Neural cell (in vitro differentiated cells): ENCODE results near the gene C1orf115. TPM values are rescaled to one million over a fixed set of nuclear protein-coding genes. Genes with fewer than 3 reads are reported as not detected.

Experiments used
- H2AFZ ChIP-seq: fragments of 200-600, 300-800 bp; sonication (generic), shearing (Covaris generic); 2 replicates; pipeline ENCODE4 v1.6.0; 2014; ENCODE audit warnings: low read depth, mild to moderate bottlenecking, antibody characterized with exemption, low read length, moderate library complexity
- H3F3A ChIP-seq: fragments of 200-600 bp; shearing (Covaris generic); 2 replicates; pipeline ENCODE4 v1.6.1; 2016; ENCODE audit warnings: mild to moderate bottlenecking, moderate library complexity, mixed read lengths, antibody characterized with exemption, low read length; ENCODE audit not compliant: insufficient read depth, poor library complexity, severe bottlenecking
- H3K27ac ChIP-seq: fragments of 200-600, 300-800 bp; sonication (generic), shearing (Covaris generic); 2 replicates; pipeline ENCODE4 v1.5.1; 2014; ENCODE audit warnings: mild to moderate bottlenecking, low read length, moderate library complexity
- H3K27me3 ChIP-seq: fragments of 300-800, 200-600 bp; sonication (generic), shearing (Covaris generic); 2 replicates; pipeline ENCODE4 v1.6.0; 2014; ENCODE audit warnings: mild to moderate bottlenecking, low read depth, low read length, moderate library complexity; ENCODE audit not compliant: insufficient read depth
- H3K36me3 ChIP-seq: fragments of 300-800, 200-600 bp; sonication (generic), shearing (Covaris generic); 2 replicates; pipeline ENCODE4 v1.5.1; 2014; ENCODE audit warnings: mild to moderate bottlenecking, antibody characterized with exemption, low read length, moderate library complexity; ENCODE audit not compliant: insufficient read depth
- H3K4me2 ChIP-seq: fragments of 300-800, 200-600 bp; sonication (generic), shearing (Covaris generic); 2 replicates; pipeline ENCODE4 v1.6.0; 2014; ENCODE audit warnings: mild to moderate bottlenecking, low read length
- H3K4me3 ChIP-seq: fragments of 300-800, 200-600 bp; sonication (generic), shearing (Covaris generic); 2 replicates; pipeline ENCODE4 v1.5.1; 2014; ENCODE audit warnings: mild to moderate bottlenecking, low read length, moderate library complexity
- H3K79me2 ChIP-seq: fragments of 200-600 bp; shearing (Covaris generic); replicated peaks from 2 replicates; pipeline ENCODE4 v1.6.0; 2014; ENCODE audit warnings: mild to moderate bottlenecking, low read length, moderate library complexity; ENCODE audit not compliant: insufficient read depth
- H3K9ac ChIP-seq: fragments of 300-800, 200-600 bp; sonication (generic), shearing (Covaris generic); 2 replicates; pipeline ENCODE4 v1.6.1; 2016; ENCODE audit warnings: mild to moderate bottlenecking, low read length, mixed read lengths
- H3K9me2 ChIP-seq: fragments of 200-600 bp; shearing (Covaris generic); 2 replicates; pipeline ENCODE4 v1.6.1; 2016; ENCODE audit warnings: mild to moderate bottlenecking, low read length, mixed read lengths; ENCODE audit not compliant: insufficient read depth
- H3K9me3 ChIP-seq: fragments of 200-600, 300-800 bp; sonication (generic), shearing (Covaris generic); 2 replicates; pipeline ENCODE4 v1.6.1; 2016; ENCODE audit warnings: mild to moderate bottlenecking, mixed run types, low read length, moderate library complexity, mixed read lengths
- H4K20me1 ChIP-seq: fragments of 200-600 bp; shearing (Covaris generic); 2 replicates; pipeline ENCODE4 v1.6.1; 2016; ENCODE audit warnings: mild to moderate bottlenecking, mixed run types; ENCODE audit not compliant: insufficient read depth
- CTCF ChIP-seq: fragments of 450-650 bp; IDR thresholded peaks from 2 replicates; pipeline ENCODE4 v1.5.1; 2014; ENCODE audit warnings: antibody characterized with exemption, mild to moderate bottlenecking, moderate library complexity; ENCODE audit not compliant: poor library complexity, severe bottlenecking
- EP300 ChIP-seq: fragments of 450-650 bp; conservative IDR thresholded peaks from 2 replicates; pipeline ENCODE4 v1.6.1; 2014; ENCODE audit warnings: antibody characterized with exemption, mild to moderate bottlenecking, moderate library complexity; ENCODE audit not compliant: poor library complexity, severe bottlenecking
- EZH2 ChIP-seq: fragments of 200-600, 300-800 bp; shearing (Covaris generic), sonication (generic); IDR thresholded peaks from 2 replicates; pipeline ENCODE4 v1.6.1; 2014; ENCODE audit warnings: antibody characterized with exemption, low read length, borderline replicate concordance, mild to moderate bottlenecking; ENCODE audit not compliant: insufficient read depth, poor library complexity, severe bottlenecking
- MXI1 ChIP-seq: fragments of 450-650 bp; conservative IDR thresholded peaks from 2 replicates; pipeline ENCODE4 v1.6.1; 2014; ENCODE audit warnings: antibody characterized with exemption, mild to moderate bottlenecking; ENCODE audit not compliant: poor library complexity, severe bottlenecking
- POLR2AphosphoS5 ChIP-seq: IDR thresholded peaks from 2 replicates; pipeline ENCODE4 v1.6.1; 2012
- RAD21 ChIP-seq: fragments of 450-650 bp; conservative IDR thresholded peaks from 2 replicates; pipeline ENCODE4 v1.6.1; 2014; ENCODE audit warnings: antibody characterized with exemption, mild to moderate bottlenecking, moderate library complexity
- SMC3 ChIP-seq: fragments of 450-650 bp; conservative IDR thresholded peaks from 2 replicates; pipeline ENCODE4 v1.6.1; 2014; ENCODE audit warnings: antibody characterized with exemption, mild to moderate bottlenecking, moderate library complexity; ENCODE audit not compliant: poor library complexity
- TAF1 ChIP-seq: IDR thresholded peaks from 2 replicates; pipeline ENCODE4 v1.6.1; 2012; ENCODE audit warnings: low read depth
- polyA plus RNA-seq: library from polyadenylated mRNA; depleted of rRNA; stranded (reverse); fragments of >200 nt; gene quantifications from 2 replicates; pipeline ENCODE4 v1.2.3, GENCODE V29; 2014
- TF ChIP-seq, protein P1 (sequence below): IDR thresholded peaks from 2 replicates; pipeline ENCODE4 v1.6.1; 2012; ENCODE audit warnings: borderline replicate concordance

The C1orf115 gene
- polyA plus RNA-seq, 1 donor from 2014 or later: 0.88 TPM

DNA sequence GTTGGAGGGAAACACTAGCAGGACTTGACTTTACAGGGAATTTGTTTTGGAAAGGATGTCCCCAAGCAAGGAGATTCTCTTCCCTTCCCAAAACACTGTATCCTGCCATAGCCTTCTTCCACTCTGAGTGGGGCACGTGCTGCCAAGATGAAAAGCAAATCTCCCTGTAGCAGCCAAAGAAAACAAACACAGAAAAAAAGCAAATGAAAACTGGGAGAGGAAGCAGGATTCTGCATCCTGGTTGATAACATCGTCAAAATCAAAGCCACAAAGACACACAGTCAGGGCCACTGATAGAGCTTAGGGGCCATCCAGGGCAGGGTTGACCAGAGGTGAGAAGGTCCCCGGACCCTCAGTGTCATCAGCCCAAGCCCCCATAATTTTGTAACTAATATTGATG lies 42.0 kb downstream of the C1orf115 start:
- no peak overlapping the region for H3K9ac ChIP-seq
- no peak overlapping the region for H3K27ac ChIP-seq
- no peak overlapping the region for H2AFZ ChIP-seq
- TF ChIP-seq EP300: no peak
- TF ChIP-seq, protein P1, sequence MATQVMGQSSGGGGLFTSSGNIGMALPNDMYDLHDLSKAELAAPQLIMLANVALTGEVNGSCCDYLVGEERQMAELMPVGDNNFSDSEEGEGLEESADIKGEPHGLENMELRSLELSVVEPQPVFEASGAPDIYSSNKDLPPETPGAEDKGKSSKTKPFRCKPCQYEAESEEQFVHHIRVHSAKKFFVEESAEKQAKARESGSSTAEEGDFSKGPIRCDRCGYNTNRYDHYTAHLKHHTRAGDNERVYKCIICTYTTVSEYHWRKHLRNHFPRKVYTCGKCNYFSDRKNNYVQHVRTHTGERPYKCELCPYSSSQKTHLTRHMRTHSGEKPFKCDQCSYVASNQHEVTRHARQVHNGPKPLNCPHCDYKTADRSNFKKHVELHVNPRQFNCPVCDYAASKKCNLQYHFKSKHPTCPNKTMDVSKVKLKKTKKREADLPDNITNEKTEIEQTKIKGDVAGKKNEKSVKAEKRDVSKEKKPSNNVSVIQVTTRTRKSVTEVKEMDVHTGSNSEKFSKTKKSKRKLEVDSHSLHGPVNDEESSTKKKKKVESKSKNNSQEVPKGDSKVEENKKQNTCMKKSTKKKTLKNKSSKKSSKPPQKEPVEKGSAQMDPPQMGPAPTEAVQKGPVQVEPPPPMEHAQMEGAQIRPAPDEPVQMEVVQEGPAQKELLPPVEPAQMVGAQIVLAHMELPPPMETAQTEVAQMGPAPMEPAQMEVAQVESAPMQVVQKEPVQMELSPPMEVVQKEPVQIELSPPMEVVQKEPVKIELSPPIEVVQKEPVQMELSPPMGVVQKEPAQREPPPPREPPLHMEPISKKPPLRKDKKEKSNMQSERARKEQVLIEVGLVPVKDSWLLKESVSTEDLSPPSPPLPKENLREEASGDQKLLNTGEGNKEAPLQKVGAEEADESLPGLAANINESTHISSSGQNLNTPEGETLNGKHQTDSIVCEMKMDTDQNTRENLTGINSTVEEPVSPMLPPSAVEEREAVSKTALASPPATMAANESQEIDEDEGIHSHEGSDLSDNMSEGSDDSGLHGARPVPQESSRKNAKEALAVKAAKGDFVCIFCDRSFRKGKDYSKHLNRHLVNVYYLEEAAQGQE: no peak
- no peak for TF ChIP-seq SMC3
- no peak for TF ChIP-seq MXI1
- no peak for TF ChIP-seq TAF1
- TF ChIP-seq EZH2: no peak
- TF ChIP-seq CTCF: no peak
- TF ChIP-seq POLR2AphosphoS5: no peak
- TF ChIP-seq RAD21: no peak
- no peak overlapping the region for H3K4me3 ChIP-seq
- no peaks in the 10 kb centered on the region for H3F3A ChIP-seq
- no peaks in the 10 kb centered on the region for H3K9me2 ChIP-seq
- H3K36me3 ChIP-seq: no peaks in the 10 kb centered on the region
- no peaks in the 10 kb centered on the region for H3K79me2 ChIP-seq
- H3K4me2 ChIP-seq: no peak overlapping the region
- no peaks in the 10 kb centered on the region for H3K27me3 ChIP-seq
- H4K20me1 ChIP-seq: no peaks in the 10 kb centered on the region
- no peaks in the 10 kb centered on the region for H3K9me3 ChIP-seq

DNA sequence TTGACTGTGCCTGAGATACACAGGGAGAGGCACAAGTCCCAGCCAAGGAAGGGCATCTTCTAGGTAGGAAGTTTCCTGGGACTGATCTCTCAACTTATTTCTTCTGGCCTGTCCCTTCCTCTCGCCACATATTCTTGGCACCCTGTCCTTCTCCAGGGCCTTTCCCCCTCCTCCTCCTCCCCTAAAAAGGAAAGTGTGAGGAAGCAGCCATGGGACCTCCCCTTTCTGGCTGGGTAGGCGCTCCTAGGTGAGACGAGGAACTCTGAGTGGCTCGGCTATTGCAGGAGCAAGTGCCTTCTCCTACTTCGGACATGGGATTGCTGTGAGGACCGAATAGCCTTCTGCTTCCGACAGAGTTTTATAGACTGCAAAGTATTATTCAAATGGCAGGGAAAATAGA lies 42.5 kb downstream of the C1orf115 start:
- Histone ChIP-seq H3K27ac (no peak overlapping the region), H3K27me3 (no peaks in the 10 kb centered on the region), H3K79me2 (no peaks in the 10 kb centered on the region), H3K4me2 (no peak overlapping the region), H3K36me3 (no peaks in the 10 kb centered on the region), H2AFZ (no peak overlapping the region), H3K9me2 (no peaks in the 10 kb centered on the region), H4K20me1 (no peaks in the 10 kb centered on the region), H3K4me3 (no peak overlapping the region), H3F3A (no peaks in the 10 kb centered on the region), H3K9me3 (no peaks in the 10 kb centered on the region), H3K9ac (no peak overlapping the region)
- TF ChIP-seq RAD21 (no peak), EZH2 (no peak), TAF1 (no peak), MXI1 (no peak), POLR2AphosphoS5 (no peak), CTCF (no peak), SMC3 (no peak), EP300 (no peak)
- TF ChIP-seq, protein P1: no peak
